H9 (cell line): ENCODE results near the gene PGBD5. TPM values are rescaled to one million over a fixed set of nuclear protein-coding genes. Genes with fewer than 3 reads are reported as not detected.
A peak's percentile ranks its signal among the peaks of the same experiment; 100 is the strongest.

Source experiments
- DNase-seq: peaks from one replicate; pipeline ENCODE4 v3.0.0-alpha.2; 2017
- H2AFZ ChIP-seq: one replicate; pipeline ENCODE4 v1.6.1; 2013; ENCODE audit warnings: mild to moderate bottlenecking, low read length, control low read depth, moderate library complexity
- H2AK5ac ChIP-seq: 2 replicates; pipeline ENCODE4 v1.6.1; 2013; ENCODE audit warnings: low read length, control low read depth, mixed read lengths; ENCODE audit not compliant: insufficient read length
- H2BK120ac ChIP-seq: one replicate; pipeline ENCODE4 v1.6.1; 2013; ENCODE audit warnings: low read depth, mild to moderate bottlenecking, low read length, control low read depth, inconsistent platforms; ENCODE audit not compliant: poor library complexity, severe bottlenecking
- H2BK12ac ChIP-seq: 2 replicates; pipeline ENCODE4 v1.6.1; 2013; ENCODE audit warnings: low read length, control low read depth, mixed read lengths, low read depth; ENCODE audit not compliant: insufficient read length
- H2BK15ac ChIP-seq: 2 replicates; pipeline ENCODE4 v1.6.1; 2013; ENCODE audit warnings: low read depth, low read length, control low read depth
- H2BK20ac ChIP-seq: one replicate; pipeline ENCODE4 v1.6.1; 2013; ENCODE audit warnings: low read depth, mild to moderate bottlenecking, low read length, control low read depth, inconsistent platforms; ENCODE audit not compliant: poor library complexity, severe bottlenecking
- H2BK5ac ChIP-seq: 2 replicates; pipeline ENCODE4 v1.6.1; 2013; ENCODE audit warnings: low read length, control low read depth, mixed read lengths; ENCODE audit not compliant: insufficient read length
- H3K14ac ChIP-seq: 2 replicates; pipeline ENCODE4 v1.6.1; 2013; ENCODE audit warnings: low read length, control low read depth; ENCODE audit not compliant: insufficient read depth
- H3K18ac ChIP-seq: 2 replicates; pipeline ENCODE4 v1.6.1; 2013; ENCODE audit warnings: low read depth, mild to moderate bottlenecking, mixed read lengths, low read length, control low read depth; ENCODE audit not compliant: insufficient read length
- H3K23ac ChIP-seq: 2 replicates; pipeline ENCODE4 v1.6.1; 2013; ENCODE audit warnings: low read length, control low read depth, mixed read lengths, low read depth; ENCODE audit not compliant: insufficient read length
- H3K23me2 ChIP-seq: 2 replicates; pipeline ENCODE4 v1.6.1; 2013; ENCODE audit warnings: low read depth, mild to moderate bottlenecking, mixed read lengths, low read length, control low read depth; ENCODE audit not compliant: insufficient read length, poor library complexity, severe bottlenecking
- H3K27ac ChIP-seq: 2 replicates; pipeline ENCODE4 v1.5.1; 2013; ENCODE audit warnings: low read length, control low read depth, mixed read lengths, low read depth; ENCODE audit not compliant: insufficient read length
- H3K27me3 ChIP-seq: 2 replicates; pipeline ENCODE4 v1.6.1; 2013; ENCODE audit warnings: low read length, control low read depth, inconsistent platforms; ENCODE audit not compliant: insufficient read depth
- H3K4ac ChIP-seq: 2 replicates; pipeline ENCODE4 v1.6.1; 2013; ENCODE audit warnings: low read depth, mild to moderate bottlenecking, control low read depth, inconsistent platforms, low read length, moderate library complexity
- H3K4me1 ChIP-seq: 2 replicates; pipeline ENCODE4 v1.6.1; 2013; ENCODE audit warnings: low read length, control low read depth, inconsistent platforms; ENCODE audit not compliant: insufficient read depth
- H3K4me2 ChIP-seq: 2 replicates; pipeline ENCODE4 v1.6.1; 2013; ENCODE audit warnings: low read length, control low read depth, mixed read lengths; ENCODE audit not compliant: insufficient read length, insufficient read depth
- H3K56ac ChIP-seq: 2 replicates; pipeline ENCODE4 v1.6.1; 2013; ENCODE audit warnings: low read depth, mild to moderate bottlenecking, mixed read lengths, low read length, control low read depth; ENCODE audit not compliant: insufficient read length
- H3K79me1 ChIP-seq: 2 replicates; pipeline ENCODE4 v1.6.1; 2013; ENCODE audit warnings: low read depth, mild to moderate bottlenecking, moderate library complexity, low read length, control low read depth, inconsistent platforms; ENCODE audit not compliant: insufficient read depth, poor library complexity, severe bottlenecking
- H3K79me2 ChIP-seq: 2 replicates; pipeline ENCODE4 v1.6.1; 2013; ENCODE audit warnings: low read length, control low read depth, inconsistent platforms; ENCODE audit not compliant: insufficient read depth
- H3K9ac ChIP-seq: 2 replicates; pipeline ENCODE4 v1.6.1; 2013; ENCODE audit warnings: low read length, control low read depth, mixed read lengths; ENCODE audit not compliant: insufficient read length; ENCODE audit errors: extremely low read depth
- H3K9me3 ChIP-seq: one replicate; pipeline ENCODE4 v1.6.1; 2013; ENCODE audit warnings: low read depth, low read length, inconsistent platforms; ENCODE audit not compliant: control insufficient read depth
- H3T11ph ChIP-seq: one replicate; pipeline ENCODE4 v1.6.1; 2013; ENCODE audit warnings: mild to moderate bottlenecking, low read length, control low read depth, inconsistent platforms
- H4K20me1 ChIP-seq: one replicate; pipeline ENCODE4 v1.6.1; 2013; ENCODE audit not compliant: control insufficient read depth, insufficient read length, insufficient read depth
- H4K5ac ChIP-seq: 2 replicates; pipeline ENCODE4 v1.6.1; 2013; ENCODE audit warnings: low read depth, mild to moderate bottlenecking, mixed read lengths, low read length, control low read depth; ENCODE audit not compliant: insufficient read length
- H4K8ac ChIP-seq: replicated peaks from 2 replicates; pipeline ENCODE4 v1.6.1; 2013; ENCODE audit warnings: low read length, control low read depth, mixed read lengths, low read depth; ENCODE audit not compliant: insufficient read length
- H4K91ac ChIP-seq: 2 replicates; pipeline ENCODE4 v1.6.1; 2013; ENCODE audit warnings: low read depth, mild to moderate bottlenecking, moderate library complexity, mixed read lengths, low read length, control low read depth; ENCODE audit not compliant: insufficient read length
- H3K27ac Mint-ChIP-seq, 3 experiments: 2 replicates in 2 of 3; 3 replicates in 1 of 3; pipeline ENCODE4 v1.8.0; 2020 to 2021; ENCODE audit warnings: mixed read lengths in 3 of 3, mild to moderate bottlenecking in 1 of 3, moderate library complexity in 1 of 3
- H3K27me3 Mint-ChIP-seq: 2 replicates; pipeline ENCODE4 v1.8.0; 2021; ENCODE audit warnings: low read depth, mild to moderate bottlenecking, moderate library complexity, mixed read lengths
- H3K36me3 Mint-ChIP-seq, 3 experiments: 2 replicates in 2 of 3; 3 replicates in 1 of 3; pipeline ENCODE4 v1.8.0; 2020 to 2021; ENCODE audit warnings: low read depth in 3 of 3, mixed read lengths in 3 of 3; ENCODE audit not compliant: insufficient read depth in 1 of 3
- H3K4me1 Mint-ChIP-seq, 2 experiments: 2 replicates each; pipeline ENCODE4 v1.8.0; 2020; ENCODE audit warnings: mixed read lengths in 2 of 2
- H3K4me3 Mint-ChIP-seq, 2 experiments: 2 replicates in 1 of 2; 3 replicates in 1 of 2; pipeline ENCODE4 v1.8.0; 2020 to 2021; ENCODE audit warnings: mild to moderate bottlenecking in 2 of 2, mixed read lengths in 2 of 2, moderate library complexity in 1 of 2
- H3K9me3 Mint-ChIP-seq, 2 experiments: 2 replicates in 1 of 2; 3 replicates in 1 of 2; pipeline ENCODE4 v1.8.0; 2020; ENCODE audit warnings: mild to moderate bottlenecking in 2 of 2, mixed read lengths in 2 of 2, moderate library complexity in 1 of 2
- CTCF ChIP-seq: fragments of 200-600 bp; sonication (generic); conservative IDR thresholded peaks from 3 replicates; pipeline ENCODE4 v1.8.0; 2021; ENCODE audit warnings: antibody characterized with exemption, mild to moderate bottlenecking
- WGBS: extraction: QIAGEN DNeasy Blood & Tissue Kit; methylation state at CpG from one replicate; pipeline ENCODE4 v1.1.7; 2013; ENCODE audit warnings: missing lambda C conversion rate, low lambda C conversion rate, mixed read lengths; ENCODE audit not compliant: insufficient read length; ENCODE audit errors: extremely low coverage; 5-methylcytosine and 5-hydroxymethylcytosine counted together
- total RNA-seq: library from RNA; stranded (reverse); gene quantifications from 2 replicates; pipeline ENCODE4 v1.2.1, GENCODE V29; 2021

The PGBD5 gene
- total RNA-seq, 1 experiment from 2014 or later = 19.1 TPM

GRCh38 chr1:230282157-230282556, 144.0 kb downstream of the PGBD5 start:
- no peak overlapping the region for H3K14ac ChIP-seq
- peaks cover 31% of the 10 kb centered on the region in 2 experiments for H3K4me1 Mint-ChIP-seq
- no peak overlapping the region for H3K27ac ChIP-seq
- no peak overlapping the region for H2AFZ ChIP-seq
- no peaks in the 10 kb centered on the region for H3K9me3 Mint-ChIP-seq
- no peaks in the 10 kb centered on the region for H3K23me2 ChIP-seq
- H3K79me2 ChIP-seq = no peaks in the 10 kb centered on the region
- whole genome bisulfite sequencing = no CpG with 5 or more reads among the region's 3 CpGs
- no peak overlapping the region for H3K4me2 ChIP-seq
- H3K27me3 ChIP-seq = no peaks in the 10 kb centered on the region
- no peaks in the 10 kb centered on the region for H3K27me3 Mint-ChIP-seq
- H4K8ac ChIP-seq = no peak overlapping the region
- H3T11ph ChIP-seq = no peak overlapping the region
- no peak overlapping the region for H2BK20ac ChIP-seq
- H2BK15ac ChIP-seq = no peak overlapping the region
- no peak overlapping the region for H2BK5ac ChIP-seq
- no peak overlapping the region for H3K23ac ChIP-seq
- no peak overlapping the region for H2AK5ac ChIP-seq
- DNase-seq = no peak
- no peaks in the 10 kb centered on the region for H3K9me3 ChIP-seq
- H2BK12ac ChIP-seq = no peak overlapping the region
- H4K91ac ChIP-seq = no peak overlapping the region
- no peak overlapping the region for H3K4me3 Mint-ChIP-seq
- no peak overlapping the region for H3K9ac ChIP-seq
- no peaks in the 10 kb centered on the region; the same call in 1 of the 2 replicates for H3K4me1 ChIP-seq
- H3K36me3 Mint-ChIP-seq = peaks cover 5 to 15% (median 12%) of the 10 kb centered on the region in 3 experiments; a peak in 6 of 7 replicates
- H2BK120ac ChIP-seq = no peak overlapping the region
- H3K79me1 ChIP-seq = no peaks in the 10 kb centered on the region
- H3K27ac Mint-ChIP-seq = peak overlapping the region in 1 of 3 experiments; percentile 89; a peak in 1 of 7 replicates
- H3K18ac ChIP-seq = no peak overlapping the region
- H3K4ac ChIP-seq = no peak overlapping the region
- no peak for TF ChIP-seq CTCF
- no peak overlapping the region for H3K56ac ChIP-seq
- H4K20me1 ChIP-seq = no peaks in the 10 kb centered on the region
- H4K5ac ChIP-seq = no peak overlapping the region
